Astrocyte (in vitro differentiated cells and primary cell): ENCODE data around the gene SP9. TPM values are rescaled to one million over a fixed set of nuclear protein-coding genes. Genes with fewer than 3 reads are reported as not detected.
A peak's percentile ranks its signal among the peaks of the same experiment; 100 is the strongest.

Experiments used
- DNase-seq: peaks from one replicate; pipeline ENCODE4 v3.0.0-alpha.2; 2010; ENCODE audit warnings: low read depth
- FAIRE-seq: peaks from 2 replicates; lab custom pipeline; 2011; peaks lifted over from hg19 to GRCh38; lab: Jason Lieb, UNC
- H2AFZ ChIP-seq: 2 replicates; pipeline ENCODE4 v1.6.0; 2012; ENCODE audit warnings: low read depth, low read length, inconsistent platforms
- H3K27ac ChIP-seq: 2 replicates; pipeline ENCODE4 v1.5.1; 2011; ENCODE audit warnings: low read depth, low read length, inconsistent platforms
- H3K27me3 ChIP-seq: 2 replicates; pipeline ENCODE4 v1.6.0; 2011; ENCODE audit warnings: low read length, inconsistent platforms; ENCODE audit not compliant: insufficient read depth
- H3K36me3 ChIP-seq: 2 replicates; pipeline ENCODE4 v1.5.1; 2011; ENCODE audit warnings: low read length, inconsistent platforms; ENCODE audit not compliant: insufficient read depth
- H3K4me1 ChIP-seq: 2 replicates; pipeline ENCODE4 v1.5.1; 2011; ENCODE audit warnings: low read length, inconsistent platforms; ENCODE audit not compliant: insufficient read depth
- H3K4me2 ChIP-seq: 2 replicates; pipeline ENCODE4 v1.6.0; 2012; ENCODE audit warnings: low read length, inconsistent platforms
- H3K4me3 ChIP-seq: 2 replicates; pipeline ENCODE4 v1.5.1; 2011; ENCODE audit warnings: low read depth, mild to moderate bottlenecking, low read length, inconsistent platforms; ENCODE audit not compliant: insufficient read depth
- H3K79me2 ChIP-seq: 2 replicates; pipeline ENCODE4 v1.6.0; 2012; ENCODE audit warnings: mild to moderate bottlenecking, low read length, inconsistent platforms; ENCODE audit not compliant: insufficient read depth
- H3K9ac ChIP-seq: 2 replicates; pipeline ENCODE4 v1.6.0; 2012; ENCODE audit warnings: mild to moderate bottlenecking, low read length, inconsistent platforms
- H3K9me3 ChIP-seq: 2 replicates; pipeline ENCODE4 v1.5.1; 2012; ENCODE audit warnings: low read depth, mild to moderate bottlenecking, low read length, inconsistent platforms; ENCODE audit not compliant: insufficient read depth
- H4K20me1 ChIP-seq: 2 replicates; pipeline ENCODE4 v1.6.0; 2012; ENCODE audit warnings: low read length, inconsistent platforms; ENCODE audit not compliant: insufficient read depth
- H3K27ac Mint-ChIP-seq: one replicate; pipeline ENCODE4 v1.8.0; 2021; ENCODE audit warnings: mild to moderate bottlenecking, mixed read lengths; ENCODE audit not compliant: unreplicated experiment
- H3K27me3 Mint-ChIP-seq: one replicate; pipeline ENCODE4 v1.8.0; 2021; ENCODE audit warnings: low read depth, mixed read lengths; ENCODE audit not compliant: unreplicated experiment
- H3K36me3 Mint-ChIP-seq: one replicate; pipeline ENCODE4 v1.8.0; 2021; ENCODE audit warnings: low read depth, mixed read lengths; ENCODE audit not compliant: unreplicated experiment
- H3K4me1 Mint-ChIP-seq: one replicate; pipeline ENCODE4 v1.8.0; 2021; ENCODE audit warnings: low read depth, mixed read lengths; ENCODE audit not compliant: unreplicated experiment
- H3K4me3 Mint-ChIP-seq: one replicate; pipeline ENCODE4 v1.8.0; 2021; ENCODE audit warnings: mild to moderate bottlenecking, moderate library complexity, mixed read lengths; ENCODE audit not compliant: unreplicated experiment
- H3K9me3 Mint-ChIP-seq: one replicate; pipeline ENCODE4 v1.8.0; 2021; ENCODE audit warnings: mild to moderate bottlenecking, mixed read lengths; ENCODE audit not compliant: unreplicated experiment
- EZH2 ChIP-seq: IDR thresholded peaks from 2 replicates; pipeline ENCODE4 v1.6.1; 2012; ENCODE audit warnings: mild to moderate bottlenecking, low read length, inconsistent platforms; ENCODE audit not compliant: insufficient read depth
- total RNA-seq: library from RNA; stranded (reverse); gene quantifications from 2 replicates; pipeline ENCODE4 v1.2.1, GENCODE V29; 2021
- TF ChIP-seq, protein P1 (sequence below): IDR thresholded peaks from 2 replicates; pipeline ENCODE4 v1.5.1; 2011; ENCODE audit warnings: low read depth, mild to moderate bottlenecking, inconsistent platforms, low read length, moderate library complexity; ENCODE audit not compliant: insufficient read depth

The SP9 gene
- total RNA-seq, 1 donor from 2014 or later = not detected

DNA sequence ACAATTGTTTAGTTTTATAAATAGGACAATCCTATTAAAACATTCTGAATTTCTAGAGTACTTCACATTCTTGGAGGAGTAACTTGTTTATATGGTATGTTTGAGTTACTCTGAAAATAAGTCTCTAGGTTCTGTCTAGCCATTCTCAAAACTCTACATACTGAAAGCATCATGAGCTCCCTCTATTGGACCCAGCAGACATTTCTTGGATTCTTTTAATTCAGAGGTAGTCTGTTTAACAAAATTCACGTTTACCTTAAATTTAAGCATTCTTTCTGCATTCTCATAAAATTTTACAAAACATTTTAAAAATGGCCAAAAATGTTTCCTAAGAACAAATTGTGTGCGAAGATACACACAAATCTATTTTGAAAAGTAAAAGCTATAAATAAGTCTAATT, 15.3 kb downstream of the SP9 start:
- no peaks in the 10 kb centered on the region for H3K4me1 Mint-ChIP-seq
- peaks cover 8% of the 10 kb centered on the region for H3K36me3 Mint-ChIP-seq
- H3K27me3 Mint-ChIP-seq = peaks cover 4% of the 10 kb centered on the region
- H2AFZ ChIP-seq = no peak overlapping the region
- peaks cover 6% of the 10 kb centered on the region for H3K36me3 ChIP-seq
- no peaks in the 10 kb centered on the region for H3K9me3 Mint-ChIP-seq
- no peak for DNase-seq
- no peak overlapping the region for H3K27ac ChIP-seq
- no peaks in the 10 kb centered on the region for H3K27me3 ChIP-seq
- no peak overlapping the region for H3K4me3 Mint-ChIP-seq
- no peak overlapping the region for H3K4me3 ChIP-seq
- TF ChIP-seq, protein P1, sequence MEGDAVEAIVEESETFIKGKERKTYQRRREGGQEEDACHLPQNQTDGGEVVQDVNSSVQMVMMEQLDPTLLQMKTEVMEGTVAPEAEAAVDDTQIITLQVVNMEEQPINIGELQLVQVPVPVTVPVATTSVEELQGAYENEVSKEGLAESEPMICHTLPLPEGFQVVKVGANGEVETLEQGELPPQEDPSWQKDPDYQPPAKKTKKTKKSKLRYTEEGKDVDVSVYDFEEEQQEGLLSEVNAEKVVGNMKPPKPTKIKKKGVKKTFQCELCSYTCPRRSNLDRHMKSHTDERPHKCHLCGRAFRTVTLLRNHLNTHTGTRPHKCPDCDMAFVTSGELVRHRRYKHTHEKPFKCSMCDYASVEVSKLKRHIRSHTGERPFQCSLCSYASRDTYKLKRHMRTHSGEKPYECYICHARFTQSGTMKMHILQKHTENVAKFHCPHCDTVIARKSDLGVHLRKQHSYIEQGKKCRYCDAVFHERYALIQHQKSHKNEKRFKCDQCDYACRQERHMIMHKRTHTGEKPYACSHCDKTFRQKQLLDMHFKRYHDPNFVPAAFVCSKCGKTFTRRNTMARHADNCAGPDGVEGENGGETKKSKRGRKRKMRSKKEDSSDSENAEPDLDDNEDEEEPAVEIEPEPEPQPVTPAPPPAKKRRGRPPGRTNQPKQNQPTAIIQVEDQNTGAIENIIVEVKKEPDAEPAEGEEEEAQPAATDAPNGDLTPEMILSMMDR = peak; percentile 39
- TF ChIP-seq EZH2 = no peak
- no peaks in the 10 kb centered on the region for H3K4me1 ChIP-seq
- H4K20me1 ChIP-seq = no peaks in the 10 kb centered on the region
- FAIRE-seq = peak; percentile 32
- H3K9me3 ChIP-seq = no peaks in the 10 kb centered on the region
- H3K27ac Mint-ChIP-seq = no peak overlapping the region
- H3K4me2 ChIP-seq = no peak overlapping the region
- H3K9ac ChIP-seq = no peak overlapping the region
- no peaks in the 10 kb centered on the region for H3K79me2 ChIP-seq

GRCh38 chr2:174350593-174351181, 15.9 kb downstream of the SP9 start:
- no peak overlapping the region for H3K9ac ChIP-seq
- TF ChIP-seq EZH2 = no peak
- TF ChIP-seq, protein P1 = no peak
- FAIRE-seq (no peak), DNase-seq (no peak)
- no peak overlapping the region for H3K27ac ChIP-seq
- Mint-ChIP-seq H3K9me3 (no peaks in the 10 kb centered on the region), H3K27ac (no peak overlapping the region), H3K36me3 (peaks cover 8% of the 10 kb centered on the region), H3K4me1 (no peaks in the 10 kb centered on the region), H3K4me3 (no peak overlapping the region), H3K27me3 (no peaks in the 10 kb centered on the region)
- no peak overlapping the region for H3K4me2 ChIP-seq
- H2AFZ ChIP-seq = no peak overlapping the region
- H3K4me1 ChIP-seq = no peaks in the 10 kb centered on the region
- H3K9me3 ChIP-seq = no peaks in the 10 kb centered on the region
- no peak overlapping the region for H3K4me3 ChIP-seq
- H3K36me3 ChIP-seq = peaks cover 6% of the 10 kb centered on the region
- no peaks in the 10 kb centered on the region for H3K27me3 ChIP-seq
- H3K79me2 ChIP-seq = no peaks in the 10 kb centered on the region
- H4K20me1 ChIP-seq = no peaks in the 10 kb centered on the region

DNA sequence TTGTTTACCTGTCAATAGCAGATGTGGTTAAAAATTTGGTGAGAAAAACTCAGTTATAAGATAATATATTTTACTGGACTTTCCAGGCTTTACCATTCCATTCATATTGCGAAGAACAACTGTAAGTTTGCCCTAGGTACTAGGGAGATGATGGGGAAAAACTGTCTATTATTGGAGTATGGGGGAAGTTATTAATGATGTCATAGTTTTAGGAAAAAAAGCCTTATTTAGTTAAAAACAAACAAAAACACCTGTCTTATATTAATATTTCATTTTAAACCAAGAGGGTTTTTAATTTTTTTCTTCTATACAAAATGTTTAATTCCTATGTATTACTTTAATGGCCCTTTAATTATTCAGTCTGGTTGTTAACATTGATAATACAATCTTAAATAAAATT, 18.2 kb downstream of the SP9 start:
- no peaks in the 10 kb centered on the region for H3K4me1 Mint-ChIP-seq
- Histone ChIP-seq H2AFZ (no peak overlapping the region), H3K9ac (no peak overlapping the region), H3K4me1 (no peaks in the 10 kb centered on the region), H3K36me3 (peaks cover 6% of the 10 kb centered on the region), H3K27ac (no peak overlapping the region), H4K20me1 (no peaks in the 10 kb centered on the region), H3K27me3 (no peaks in the 10 kb centered on the region), H3K79me2 (no peaks in the 10 kb centered on the region), H3K9me3 (no peaks in the 10 kb centered on the region), H3K4me3 (no peak overlapping the region), H3K4me2 (no peak overlapping the region)
- FAIRE-seq (no peak), DNase-seq (no peak)
- TF ChIP-seq, protein P1 = no peak
- no peak for TF ChIP-seq EZH2
- no peaks in the 10 kb centered on the region for H3K27me3 Mint-ChIP-seq
- no peak overlapping the region for H3K4me3 Mint-ChIP-seq
- H3K36me3 Mint-ChIP-seq = peaks cover 8% of the 10 kb centered on the region
- H3K9me3 Mint-ChIP-seq = no peaks in the 10 kb centered on the region
- H3K27ac Mint-ChIP-seq = no peak overlapping the region
